Right lobe of liver (tissue), 6 donors: ENCODE data around the gene ARRDC1. TPM values are rescaled to one million over a fixed set of nuclear protein-coding genes. Genes with fewer than 3 reads are reported as not detected.

ENCODE experiments used
- ATAC-seq, 4 donors: fragments of 200-7000 bp; cut with Tn5 transposase; one replicate each; pipeline ENCODE4 v1.9.1; 2020; ENCODE audit warnings: mild to moderate bottlenecking in 4 of 4, moderate library complexity in 4 of 4
- DNase-seq, 3 donors: peaks; one replicate each; pipeline ENCODE4 v3.0.0-alpha.2; 2020
- H3K27ac ChIP-seq, 3 donors: fragments of 200-600 bp; one replicate each; pipeline ENCODE4 v1.8.0; 2022
- H3K27me3 ChIP-seq, 2 donors: fragments of 200-600 bp; one replicate each; pipeline ENCODE4 v1.8.0; 2022
- H3K36me3 ChIP-seq, 4 donors: fragments of 200-600 bp; sonication (generic) in 1 of 4; one replicate each; pipeline versions ENCODE4 v1.5.1 to v1.8.0; 2017 to 2022; ENCODE audit warnings: control low read depth in 1 of 4
- H3K4me1 ChIP-seq, 4 donors: fragments of 200-600 bp; sonication (generic) in 1 of 4; one replicate each; pipeline versions ENCODE4 v1.5.1 to v1.8.0; 2017 to 2022; ENCODE audit warnings: control low read depth in 1 of 4
- H3K4me3 ChIP-seq, 3 donors: fragments of 200-600 bp; one replicate each; pipeline ENCODE4 v1.8.0; 2022
- H3K9me3 ChIP-seq, 4 donors: fragments of 200-600 bp; sonication (generic) in 1 of 4; one replicate each; pipeline versions ENCODE4 v1.5.1 to v1.8.0; 2017 to 2022; ENCODE audit warnings: control low read depth in 1 of 4
- CTCF ChIP-seq, 4 donors: fragments of 200-600 bp in 3 of 4; fragments of 450-650 bp in 1 of 4; IDR thresholded peaks; one replicate each; pipeline versions ENCODE4 v1.5.1 to v1.8.0; 2016 to 2022; ENCODE audit warnings: antibody characterized with exemption in 4 of 4, mild to moderate bottlenecking in 2 of 4
- POLR2A ChIP-seq: fragments of 450-650 bp; IDR thresholded peaks from one replicate; pipeline ENCODE4 v1.6.1; 2017; ENCODE audit warnings: antibody characterized with exemption, mild to moderate bottlenecking
- WGBS: methylation state at CpG from one replicate; pipeline ENCODE4 v1.1.6; 2018; ENCODE audit warnings: low coverage, low lambda C conversion rate; ENCODE audit not compliant: insufficient coverage; ENCODE audit errors: missing lambda C conversion rate; 5-methylcytosine and 5-hydroxymethylcytosine counted together
- intact Hi-C, 2 donors: fragments of 100-400 bp; cut with DNase I; formaldehyde crosslinking; loops; one replicate each; pipeline versions ENCODE4 v1.11.2 to v1.14.1; 2022
- total RNA-seq, 6 experiments: library from RNA; depleted of rRNA in 2 of 6; stranded (reverse); fragments of >200 nt in 2 of 6; fragmentation: NEBNext Ultra II Directional in 3 of 6; extraction: Animal tissue kit (Norgen Biotek cat#: 25700) in 3 of 6; gene quantifications; one replicate each; pipeline versions ENCODE4 v1.1.0 to v1.2.4, GENCODE V29; 2016 to 2023
- donor health status: DM: no; HTN: yes; CAD: no.
- donor health status: DM: no; HTN: no; CAD: no.
- donor health status: DM: no; HTN: no; CAD: no.
- donor health status: DM: no; HTN: yes; CAD: no.
- donor health status: DM: no; HTN: yes; CAD: no.

The ARRDC1 gene
- total RNA-seq, 6 experiments from 2014 or later = 19.1 to 45.0 (median 25.2) TPM

DNA sequence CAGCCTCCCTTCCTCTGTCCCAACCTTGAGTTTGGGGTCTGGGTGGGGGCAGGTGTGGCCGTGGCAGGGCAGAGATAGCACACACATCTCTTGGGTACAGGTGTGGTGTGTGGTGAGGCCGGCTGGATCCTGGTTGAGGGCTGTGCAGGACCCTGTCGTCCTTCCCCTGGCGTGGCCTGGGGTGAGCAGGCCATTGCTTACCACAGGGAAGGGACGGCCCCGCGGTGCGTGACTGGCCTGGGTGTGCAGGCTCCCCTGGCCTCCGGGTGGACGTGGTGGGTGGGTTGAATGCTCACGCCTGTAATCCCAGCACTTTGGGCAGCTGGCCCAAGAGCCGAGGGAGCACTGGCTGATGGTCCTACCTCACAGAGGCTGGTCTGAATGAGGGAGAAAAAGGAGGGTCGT is 1.2 kb downstream of the ARRDC1 start:
- H3K4me3 ChIP-seq = peak overlapping the region; percentile 68 to 82 (median 71)
- WGBS = 2% methylated on average over 8 of the region's 13 CpGs
- DNase-seq = peak in 1 of 3 donors; percentile 52

GRCh38 chr9:137607141-137607857 is 1.8 kb downstream of the ARRDC1 start:
- Histone ChIP-seq H3K4me1 (peaks cover 0 to 31% (median 3%) of the 10 kb centered on the region in 4 donors), H3K9me3 (no peaks in the 10 kb centered on the region), H3K27ac (no peak overlapping the region), H3K4me3 (peak overlapping the region in 2 of 3 donors; percentile 71 to 82), H3K27me3 (no peaks in the 10 kb centered on the region), H3K36me3 (no peaks in the 10 kb centered on the region)
- ATAC-seq (no peak), DNase-seq (no peak)
- intact Hi-C loops = no loop called here
- TF ChIP-seq POLR2A = no peak
- no peak for TF ChIP-seq CTCF (IDR thresholded peaks at IDR 0.05)
- 67% methylated on average over 14 of the region's 17 CpGs for WGBS

More for the DNA sequence above, 1.2 kb downstream of the ARRDC1 start:
- TF ChIP-seq CTCF (IDR thresholded peaks at IDR 0.05) = no peak
- TF ChIP-seq POLR2A = no peak
- H3K4me1 ChIP-seq = peaks cover 0 to 31% (median 3%) of the 10 kb centered on the region in 4 donors
- ATAC-seq = no peak
- peak overlapping the region in 1 of 3 donors; percentile 68 for H3K27ac ChIP-seq
- H3K36me3 ChIP-seq = no peaks in the 10 kb centered on the region
- H3K27me3 ChIP-seq = no peaks in the 10 kb centered on the region
- intact Hi-C loops = no loop called here
- H3K9me3 ChIP-seq = no peaks in the 10 kb centered on the region

GRCh38 chr9:137610944-137611343 is 5.5 kb downstream of the ARRDC1 start:
- ATAC-seq (no peak), DNase-seq (no peak)
- H3K4me1 ChIP-seq = peaks cover 0 to 31% (median 3%) of the 10 kb centered on the region in 4 donors
- no peaks in the 10 kb centered on the region for H3K27me3 ChIP-seq
- no peak for TF ChIP-seq CTCF (IDR thresholded peaks at IDR 0.05)
- peaks cover 0 to 23% (median 3%) of the 10 kb centered on the region in 4 donors for H3K36me3 ChIP-seq
- H3K4me3 ChIP-seq = no peak overlapping the region
- H3K27ac ChIP-seq = no peak overlapping the region
- intact Hi-C loops = no loop called here
- 74% methylated on average over 3 of the region's 6 CpGs for WGBS
- no peaks in the 10 kb centered on the region for H3K9me3 ChIP-seq

DNA sequence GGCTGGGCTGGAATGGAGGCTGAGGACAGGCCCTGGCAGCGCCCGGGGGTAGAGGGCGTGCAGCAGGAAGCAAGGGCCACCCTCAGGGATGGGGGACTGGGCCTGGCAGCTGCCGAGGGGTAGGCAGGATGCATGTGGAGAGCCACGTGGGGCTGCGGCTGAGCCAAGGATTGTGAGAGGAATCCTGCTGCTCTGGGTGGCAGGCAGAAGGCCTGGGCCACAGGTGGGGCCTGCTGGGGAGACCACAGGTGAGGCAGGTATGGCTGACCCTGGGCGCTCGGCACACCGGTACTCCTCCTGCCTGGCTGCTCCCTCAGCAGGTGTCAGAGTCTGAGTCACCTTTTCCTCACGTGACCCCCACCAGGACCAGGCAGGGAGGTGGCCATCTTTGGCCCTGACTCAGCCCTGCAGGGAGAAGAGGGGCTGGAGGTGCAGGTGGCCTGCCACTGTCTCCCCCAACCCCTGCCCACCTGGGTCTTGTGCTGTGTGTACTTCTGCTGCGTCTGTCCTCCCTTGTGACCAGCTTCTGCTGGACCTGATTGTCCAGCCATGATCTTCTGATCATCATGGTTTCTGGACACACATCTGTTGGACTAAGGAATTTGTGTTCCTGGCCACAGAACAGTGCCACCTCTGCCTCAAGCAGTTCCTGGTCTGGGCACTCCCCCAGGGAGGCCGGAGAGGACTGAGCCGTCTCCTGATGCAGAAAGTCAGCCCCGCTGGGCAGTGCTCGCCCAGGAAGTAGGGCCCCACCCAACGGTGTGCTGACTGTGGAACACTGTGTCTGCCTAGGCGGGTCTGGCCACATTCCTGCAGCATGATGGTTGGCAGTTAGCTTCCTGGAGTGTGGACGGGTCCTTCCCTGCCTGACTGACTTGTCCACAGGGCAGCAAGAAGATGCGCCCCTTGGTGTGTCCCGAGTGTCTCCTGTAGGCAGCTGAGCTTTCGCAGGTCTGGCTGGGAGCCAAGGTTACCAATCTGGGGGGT is 6.4 kb downstream of the ARRDC1 start:
- Histone ChIP-seq H3K27me3 (no peaks in the 10 kb centered on the region), H3K4me1 (peaks cover 0 to 26% (median under 1%) of the 10 kb centered on the region in 4 donors), H3K27ac (no peak overlapping the region), H3K36me3 (peaks cover 0 to 24% (median 3%) of the 10 kb centered on the region in 4 donors), H3K9me3 (no peaks in the 10 kb centered on the region), H3K4me3 (no peak overlapping the region)
- intact Hi-C loops = no loop called here
- TF ChIP-seq CTCF (IDR thresholded peaks at IDR 0.05) = no peak
- TF ChIP-seq POLR2A = peak; percentile 11
- WGBS = 44% methylated on average over 9 of the region's 21 CpGs
- DNase-seq = no peak
- ATAC-seq = peak in 3 of 4 donors; percentile 16 to 34 (median 20)
